Hepatocyte (in vitro differentiated cells): ENCODE data around the gene CACNA2D1.

Source experiments
- CTCF ChIP-seq: fragments of 200-600 bp; sonication (generic); IDR thresholded peaks from 2 replicates; pipeline ENCODE4 v1.5.1; 2016; ENCODE audit warnings: antibody characterized with exemption, mild to moderate bottlenecking; ENCODE audit not compliant: poor library complexity
- EZH2 ChIP-seq: fragments of 200-600 bp; sonication (generic); IDR thresholded peaks from 2 replicates; pipeline ENCODE4 v1.6.1; 2016; ENCODE audit warnings: antibody characterized with exemption, mild to moderate bottlenecking, borderline replicate concordance
- EZH2phosphoT487 ChIP-seq: fragments of 200-600 bp; sonication (generic); IDR thresholded peaks from one replicate; pipeline ENCODE4 v1.6.1; 2018; ENCODE audit warnings: antibody characterized with exemption, mild to moderate bottlenecking, low read depth, moderate library complexity; ENCODE audit not compliant: unreplicated experiment, severe bottlenecking

GRCh38 chr7:82446897-82447296 lies 3.3 kb upstream of the CACNA2D1 start:
- TF ChIP-seq CTCF (no peak), EZH2phosphoT487 (no peak), EZH2 (no peak)
